Heart left ventricle (tissue), 16 donors: Measurements from ENCODE around the gene RAB19. TPM values are rescaled to one million over a fixed set of nuclear protein-coding genes. Genes with fewer than 3 reads are reported as not detected.

Source experiments
- ATAC-seq, 4 donors: fragments of 200-7000 bp; cut with Tn5 transposase; one replicate each; pipeline ENCODE4 v1.9.1; 2020 to 2022; ENCODE audit warnings: moderate library complexity in 4 of 4, mild to moderate bottlenecking in 3 of 4, moderate number of reproducible peaks in 1 of 4
- DNase-seq, 5 donors: peaks; one replicate each; pipeline ENCODE4 v3.0.0-alpha.2; 2020
- H3K27ac ChIP-seq, 12 donors: fragments of 200-600 bp; sonication (generic) in 4 of 12; one replicate each; pipeline versions ENCODE4 v1.5.0 to v1.8.0; 2016 to 2022; ENCODE audit warnings: mild to moderate bottlenecking in 2 of 12
- H3K27me3 ChIP-seq, 9 donors: fragments of 200-600 bp; sonication (generic) in 2 of 9; one replicate each; pipeline versions ENCODE4 v1.5.1 to v1.8.0; 2016 to 2022; ENCODE audit warnings: mild to moderate bottlenecking in 3 of 9
- H3K36me3 ChIP-seq, 9 donors: fragments of 200-600 bp; sonication (generic) in 2 of 9; one replicate each; pipeline versions ENCODE4 v1.5.0 to v1.8.0; 2018 to 2022; ENCODE audit warnings: mild to moderate bottlenecking in 2 of 9
- H3K4me1 ChIP-seq, 12 donors: fragments of 200-600 bp; sonication (generic) in 4 of 12; one replicate each; pipeline versions ENCODE4 v1.5.0 to v1.8.0; 2016 to 2022; ENCODE audit warnings: mild to moderate bottlenecking in 3 of 12
- H3K4me3 ChIP-seq, 12 donors: fragments of 200-600 bp; sonication (generic) in 4 of 12; one replicate each; pipeline versions ENCODE4 v1.5.0 to v1.8.0; 2017 to 2022; ENCODE audit warnings: mild to moderate bottlenecking in 9 of 12, moderate library complexity in 4 of 12
- H3K9me3 ChIP-seq, 12 donors: fragments of 200-600 bp; sonication (generic) in 4 of 12; one replicate each; pipeline versions ENCODE4 v1.5.0 to v1.8.0; 2016 to 2022; ENCODE audit warnings: mild to moderate bottlenecking in 1 of 12
- CTCF ChIP-seq, 12 donors: fragments of 200-600 bp; sonication (generic) in 4 of 12; IDR thresholded peaks; one replicate each; pipeline versions ENCODE4 v1.5.0 to v1.8.0; 2018 to 2022; ENCODE audit warnings: antibody characterized with exemption in 12 of 12, mild to moderate bottlenecking in 5 of 12
- POLR2A ChIP-seq, 2 donors: fragments of 450-650 bp; IDR thresholded peaks; one replicate each; pipeline ENCODE4 v1.6.1; 2017; ENCODE audit warnings: antibody characterized with exemption in 2 of 2, mild to moderate bottlenecking in 2 of 2, moderate library complexity in 2 of 2
- WGBS, 4 donors: extraction: QIAGEN DNeasy Blood & Tissue Kit in 2 of 4; methylation state at CpG; one replicate each; pipeline versions ENCODE4 v1.1.5 to v1.1.7; 2013 to 2018; 5-methylcytosine and 5-hydroxymethylcytosine counted together
- intact Hi-C, 10 donors: fragments of 100-400 bp; cut with DNase I; formaldehyde crosslinking; loops; one replicate each; pipeline versions ENCODE4 v1.11.1 to v1.14.2; 2022
- polyA plus RNA-seq, 2 donors: library from polyadenylated mRNA; stranded (reverse); fragments of 200-250 nt; gene quantifications; one replicate each; pipeline ENCODE4 v1.2.3, GENCODE V29; 2013
- total RNA-seq, 9 donors: library from RNA; depleted of rRNA in 2 of 9; stranded (reverse); fragments of >200 nt in 2 of 9; fragmentation: NEBNext Ultra II Directional in 3 of 9; extraction: Animal tissue kit (Norgen Biotek cat#: 25700) in 3 of 9; gene quantifications; one replicate each; pipeline versions ENCODE4 v1.1.0 to v1.2.4, GENCODE V29; 2016 to 2023
- donor health status: ischemic (EF 13 %, LVEDD 7.1; RV severe dilation, severe dysfunction).
- donor health status: healthy with polysubstance abuse.
- donor health status: DM: no; HTN: yes; CAD: no.
- donor health status: DM: no; HTN: no; CAD: no.
- donor health status: ischemic (EF 25% LVEDD 6.9; RV normal size, moderate dysfunction).
- donor health status: ischemic (EF 25% LVEDD 5.7; RV mildly dilated, moderate dysfunction).
- donor health status: healthy.
- donor health status: DM: yes; HTN: yes; CAD: no.
- donor health status: ischemic (EF 35%, LVEDD 5.7; RV mildly dilated, moderate dysfunction).
- donor health status: nonischemic (EF 11% LVEDD 7.7; RV severe dilation, severe dysfunction).
- donor health status: DM: yes; HTN: yes; CAD: no.
- donor health status: PGD.
- donor health status: ischemic (EF 29% LVEDD 5.4; RV normal size, mild dysfunction).
- donor health status: nonischemic (EF 23%, LVEDD 6.1; RV moderate dilation, normal function).

Gene RAB19
- total and polyA plus RNA-seq, 11 donors: not detected

DNA sequence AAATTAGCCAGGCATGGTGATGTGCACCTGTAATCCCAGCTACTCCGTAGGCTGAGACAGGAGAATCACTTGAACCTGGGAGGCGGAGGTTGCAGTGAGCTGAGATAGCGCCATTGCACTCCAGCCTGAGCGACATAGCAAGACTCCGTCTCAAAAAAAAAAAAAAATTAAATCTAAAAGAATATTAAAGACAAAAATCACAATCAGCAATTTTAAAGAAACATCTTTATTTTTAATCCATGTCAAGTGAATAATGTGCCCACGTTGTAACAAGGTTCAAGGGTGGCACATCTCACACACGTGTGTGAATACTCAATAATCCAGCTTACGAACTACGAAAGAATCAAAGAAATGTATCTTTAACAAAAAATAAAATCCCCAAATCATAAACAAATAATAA, 28.5 kb upstream of the RAB19 start:
- intact Hi-C loops: no loop called here
- H3K4me1 ChIP-seq: no peaks in the 10 kb centered on the region
- ATAC-seq (no peak), DNase-seq (no peak)
- WGBS, 4 donors: 93 to 98% (median 96%) methylated on average over 9 of the region's 9 CpGs
- peak overlapping the region in 1 of 12 donors; percentile 74 for H3K27ac ChIP-seq
- TF ChIP-seq POLR2A (IDR thresholded peaks at IDR 0.05) (no peak), CTCF (IDR thresholded peaks at IDR 0.05) (no peak)
- H3K4me3 ChIP-seq: no peak overlapping the region
- no peaks in the 10 kb centered on the region for H3K9me3 ChIP-seq
- no peaks in the 10 kb centered on the region for H3K27me3 ChIP-seq
- peaks cover 0 to 57% (median 34%) of the 10 kb centered on the region in 9 donors for H3K36me3 ChIP-seq

- Histone ChIP-seq H3K36me3 (peaks cover 0 to 65% (median 37%) of the 10 kb centered on the region in 9 donors), H3K4me3 (peak overlapping the region in 1 of 12 donors; percentile 23), H3K27ac (peak overlapping the region in 1 of 12 donors; percentile 74), H3K27me3 (no peaks in the 10 kb centered on the region), H3K4me1 (no peaks in the 10 kb centered on the region), H3K9me3 (no peaks in the 10 kb centered on the region)
- TF ChIP-seq CTCF (IDR thresholded peaks at IDR 0.05) (no peak), POLR2A (IDR thresholded peaks at IDR 0.05) (no peak)
- ATAC-seq (no peak), DNase-seq (no peak)
- 82 to 90% (median 88%) methylated on average over 8 of the region's 8 CpGs for WGBS, 4 donors
- intact Hi-C loops: no loop called here
These were observed 27.7 kb upstream of the RAB19 start for GRCh38 chr7:140375892-140376730.

DNA sequence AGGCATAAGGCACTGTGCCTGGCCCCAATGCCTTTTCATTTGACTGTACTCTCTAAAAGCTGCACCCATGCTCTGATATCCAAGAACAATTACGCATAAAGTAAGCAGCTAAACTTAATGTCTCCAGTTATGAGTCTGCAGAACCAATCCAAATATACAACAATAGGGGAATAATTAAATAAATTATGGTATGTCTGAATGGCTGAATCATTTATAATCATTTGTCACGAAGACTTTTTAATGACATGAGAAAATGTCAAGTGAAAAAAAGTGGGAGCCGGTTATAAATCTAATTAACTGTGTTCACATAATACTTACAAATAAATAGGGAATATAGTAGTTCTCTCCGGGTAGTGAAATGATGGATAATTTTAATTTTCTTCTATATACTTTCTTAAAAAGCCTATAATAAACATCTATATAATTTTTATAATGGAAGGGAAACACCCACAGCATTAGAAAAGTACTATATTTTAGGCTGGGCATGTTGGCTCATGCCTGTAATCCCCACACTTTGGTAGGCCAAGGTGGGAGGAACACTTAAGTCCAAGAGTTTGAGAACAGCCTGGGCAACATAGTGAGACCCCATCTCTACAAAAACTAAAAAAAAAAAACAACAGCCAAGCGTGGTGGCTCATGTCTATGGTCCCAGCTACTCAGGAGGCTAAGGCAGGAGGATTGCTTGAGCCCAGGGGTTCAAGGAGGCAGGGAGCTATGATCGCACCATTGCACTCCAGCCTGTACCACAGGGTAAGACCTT, 19.7 kb upstream of the RAB19 start:
- H3K27ac ChIP-seq: no peak overlapping the region
- no peak for TF ChIP-seq CTCF (IDR thresholded peaks at IDR 0.05)
- TF ChIP-seq POLR2A (IDR thresholded peaks at IDR 0.05): no peak
- intact Hi-C loops: no loop called here
- H3K4me3 ChIP-seq: no peak overlapping the region
- 96 to 98% (median 97%) methylated on average over 6 of the region's 6 CpGs for WGBS, 4 donors
- H3K4me1 ChIP-seq: peaks cover 0 to 13% (median 0%) of the 10 kb centered on the region in 12 donors
- H3K36me3 ChIP-seq: peaks cover 0 to 41% (median 28%) of the 10 kb centered on the region in 9 donors
- H3K27me3 ChIP-seq: no peaks in the 10 kb centered on the region
- no peak for DNase-seq
- no peaks in the 10 kb centered on the region for H3K9me3 ChIP-seq
- ATAC-seq: no peak

DNA sequence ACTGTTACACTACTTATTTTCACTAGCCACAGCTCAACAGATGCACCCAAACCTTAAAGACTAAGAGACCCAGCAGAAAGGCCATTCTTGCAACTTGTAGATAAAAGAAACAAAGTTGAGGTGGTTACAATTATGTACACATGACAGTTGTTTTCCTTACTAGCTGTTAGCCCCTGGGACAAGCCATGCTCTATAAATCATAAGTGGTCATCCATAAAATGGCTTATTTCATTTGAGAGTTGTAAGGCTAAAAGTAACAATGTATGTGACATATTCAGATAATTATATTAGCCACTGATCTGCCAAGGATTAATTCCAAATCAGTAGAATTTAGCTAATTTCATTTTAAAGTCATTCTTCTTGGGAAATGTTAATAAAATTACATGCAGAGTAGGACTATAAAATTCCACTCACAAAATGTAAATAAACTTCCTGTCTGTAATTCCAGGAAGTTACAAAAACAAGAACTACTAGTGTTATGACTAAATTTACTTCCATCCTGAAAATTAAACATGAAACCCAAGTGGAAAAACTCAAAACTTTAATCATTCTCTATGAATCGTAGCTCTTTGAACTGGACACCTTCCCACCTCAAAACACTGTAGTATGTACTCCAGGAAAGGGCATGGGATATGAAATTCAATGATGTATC, 18.8 kb upstream of the RAB19 start:
- peaks cover 0 to 19% (median 0%) of the 10 kb centered on the region in 12 donors for H3K4me1 ChIP-seq
- intact Hi-C loops: no loop called here
- WGBS, 4 donors: 80 to 87% (median 83%) methylated on average over 1 of the region's 1 CpG
- H3K36me3 ChIP-seq: peaks cover 0 to 32% (median 19%) of the 10 kb centered on the region in 9 donors
- ATAC-seq (no peak), DNase-seq (no peak)
- no peak for TF ChIP-seq POLR2A (IDR thresholded peaks at IDR 0.05)
- no peak for TF ChIP-seq CTCF (IDR thresholded peaks at IDR 0.05)
- H3K9me3 ChIP-seq: no peaks in the 10 kb centered on the region
- peak overlapping the region in 1 of 12 donors; percentile 35 for H3K27ac ChIP-seq
- H3K27me3 ChIP-seq: no peaks in the 10 kb centered on the region
- no peak overlapping the region for H3K4me3 ChIP-seq
